Frontal cortex (tissue), 4 donors: ENCODE data around the gene SUPT4H1. TPM values are rescaled to one million over a fixed set of nuclear protein-coding genes. Genes with fewer than 3 reads are reported as not detected.

Experiments used
- DNase-seq, 2 donors: peaks; one replicate each; pipeline ENCODE4 v3.0.0; 2012; ENCODE audit warnings: low spot score in 2 of 2
- FAIRE-seq: peaks from 2 replicates; lab custom pipeline; 2012; peaks lifted over from hg19 to GRCh38; lab: Jason Lieb, UNC
- total RNA-seq: library from RNA; depleted of rRNA; stranded (reverse); fragments of >200 nt; gene quantifications from one replicate; pipeline ENCODE4 v1.2.3, GENCODE V29; 2014
- donor health status: control.
- donor health status: control.
- donor health status: control.

Gene SUPT4H1
- total RNA-seq, 1 donor from 2014 or later: 35.1 TPM

DNA sequence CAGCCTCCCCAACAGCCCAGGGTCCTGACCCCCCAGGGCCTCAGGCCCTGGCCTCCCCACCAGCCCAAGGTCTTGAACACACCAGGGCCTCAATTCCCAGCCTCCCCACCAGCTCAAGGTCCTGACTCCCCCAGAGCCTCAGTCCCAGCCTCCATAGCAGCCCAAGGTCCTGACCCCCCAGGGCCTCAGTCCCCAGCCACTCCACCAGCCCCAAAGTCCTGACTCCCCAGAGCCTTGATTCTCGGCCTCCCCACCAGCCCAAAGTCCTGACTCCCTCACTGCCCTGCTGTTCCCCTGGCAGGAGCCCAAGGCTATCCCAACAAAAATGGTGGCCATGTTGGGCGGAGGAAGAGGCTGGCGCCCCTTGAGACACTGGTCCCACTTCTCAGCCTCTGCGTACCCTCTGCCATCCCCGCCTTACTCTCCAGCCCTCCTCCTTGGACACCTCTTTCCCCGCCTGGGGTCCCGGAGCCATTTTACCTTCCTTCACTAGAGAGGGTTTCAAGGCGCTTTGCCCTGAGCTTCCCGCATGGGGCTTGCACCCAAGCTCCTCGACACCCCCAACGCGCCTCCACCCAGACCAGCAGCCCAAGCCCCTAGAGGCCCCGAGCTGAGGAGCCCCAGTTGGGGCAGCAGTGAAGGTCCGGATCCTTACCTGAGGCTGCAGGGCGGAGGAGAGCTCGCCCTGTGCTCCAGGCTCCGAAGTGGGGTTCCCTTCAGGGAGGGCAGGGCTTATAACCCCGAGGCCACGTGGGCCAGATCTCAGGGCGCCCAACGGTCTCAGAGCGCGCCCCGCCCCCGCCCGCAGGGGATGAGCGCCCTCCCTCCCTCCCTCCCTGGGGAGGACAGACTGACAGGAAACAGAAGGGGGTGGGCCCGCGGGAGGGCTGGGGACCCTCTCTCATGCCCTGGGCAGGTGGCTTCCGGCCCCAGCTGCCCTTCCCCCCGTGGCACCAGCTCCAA lies 19.9 kb downstream of the SUPT4H1 start:
- DNase-seq: no peak

DNA sequence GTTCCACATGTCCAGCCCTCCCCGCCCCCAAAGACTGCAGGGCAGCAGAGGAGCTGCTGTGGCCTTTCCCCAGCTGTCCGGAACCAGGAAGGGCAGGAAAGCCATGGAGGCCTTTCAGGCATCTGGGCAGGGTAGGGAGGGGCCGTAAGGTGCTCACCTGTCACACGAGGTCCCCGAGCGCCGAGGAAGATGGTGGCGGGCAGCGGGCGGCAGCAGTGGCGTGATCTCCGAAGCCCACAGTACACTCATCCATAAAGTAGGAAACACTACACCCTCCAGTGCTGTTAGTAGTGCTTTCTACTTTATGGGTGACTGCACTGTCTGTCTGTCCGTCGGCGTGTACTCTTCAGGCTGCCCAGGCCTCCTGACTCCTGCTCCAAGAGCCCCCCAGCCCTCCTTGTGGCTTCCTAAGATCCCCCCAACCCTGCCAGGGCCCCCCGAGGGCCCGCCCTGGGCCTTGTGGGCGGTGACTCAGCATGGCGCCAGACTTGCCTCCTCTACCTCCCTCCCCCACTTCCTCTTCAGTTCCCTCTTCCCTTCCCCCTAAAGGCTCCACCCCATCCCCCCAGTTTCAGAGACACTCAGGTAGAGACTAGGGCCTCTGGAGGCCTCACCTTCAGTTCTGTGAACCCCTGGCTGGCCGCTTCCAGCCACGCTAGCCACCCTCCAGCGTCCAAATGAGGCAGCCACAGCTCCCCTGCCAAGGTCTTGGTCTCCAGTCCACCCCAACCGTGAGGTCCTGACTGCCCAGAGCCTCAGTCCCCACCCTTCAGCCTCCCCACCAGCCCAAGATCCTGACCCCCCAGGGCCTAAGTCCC lies 20.8 kb downstream of the SUPT4H1 start:
- no peak for DNase-seq
- FAIRE-seq: no peak

More for the DNA sequence above, 19.9 kb downstream of the SUPT4H1 start:
- FAIRE-seq: no peak

DNA sequence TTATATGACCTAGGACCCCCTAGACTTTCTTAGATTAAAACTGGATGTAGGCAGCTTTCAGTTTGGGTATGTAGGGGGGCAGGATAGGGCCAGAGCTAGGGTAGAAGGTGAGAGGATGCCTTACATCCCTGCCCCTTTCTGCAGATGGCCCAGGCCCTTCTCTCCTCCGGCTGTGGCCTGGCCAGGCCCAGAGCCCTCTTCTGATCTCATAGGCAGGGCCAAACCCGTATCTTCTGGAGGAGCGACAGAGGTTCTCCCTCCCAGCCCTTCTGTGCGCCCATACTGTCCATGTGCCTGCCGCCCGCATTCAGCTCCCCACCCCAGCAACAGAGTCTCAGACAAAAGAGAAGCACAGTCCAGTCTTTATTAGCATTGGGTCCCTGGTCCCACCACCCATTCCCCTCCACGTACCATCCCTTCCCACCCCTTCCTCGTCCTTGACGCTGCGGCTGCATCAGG lies 21.4 kb downstream of the SUPT4H1 start:
- FAIRE-seq (no peak), DNase-seq (no peak)

DNA sequence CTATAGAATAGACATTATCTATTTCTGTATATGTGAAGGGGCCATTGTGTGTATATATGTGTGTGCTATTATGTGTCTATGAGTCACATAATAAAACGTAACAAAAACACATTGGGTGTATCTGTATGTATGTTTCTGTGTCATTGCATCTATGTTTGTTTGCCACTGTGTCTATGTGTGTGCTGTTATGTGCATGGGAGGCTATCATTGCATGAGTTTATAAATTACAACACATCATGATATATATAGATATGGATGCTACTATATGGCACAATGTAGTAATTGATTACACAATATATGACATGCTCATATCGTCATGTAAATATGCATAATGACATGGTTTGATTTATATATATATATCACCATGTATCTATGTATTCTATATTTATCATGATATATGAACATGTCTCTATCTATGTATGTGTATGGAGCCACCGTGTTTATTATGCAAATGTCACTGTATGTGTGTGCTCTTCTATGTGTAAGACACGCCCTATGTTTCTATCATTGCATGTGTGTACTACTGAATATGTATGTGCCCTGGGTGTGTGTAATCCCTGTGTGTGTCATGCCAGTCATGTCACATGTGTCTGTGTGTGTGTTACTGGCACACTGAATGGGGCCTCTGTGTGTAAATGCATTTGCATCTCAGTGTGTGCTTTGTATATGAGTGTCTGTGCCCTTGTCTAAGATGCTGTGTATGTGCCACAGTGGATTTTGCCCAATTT lies 22.0 kb downstream of the SUPT4H1 start:
- DNase-seq: no peak
- no peak for FAIRE-seq

DNA sequence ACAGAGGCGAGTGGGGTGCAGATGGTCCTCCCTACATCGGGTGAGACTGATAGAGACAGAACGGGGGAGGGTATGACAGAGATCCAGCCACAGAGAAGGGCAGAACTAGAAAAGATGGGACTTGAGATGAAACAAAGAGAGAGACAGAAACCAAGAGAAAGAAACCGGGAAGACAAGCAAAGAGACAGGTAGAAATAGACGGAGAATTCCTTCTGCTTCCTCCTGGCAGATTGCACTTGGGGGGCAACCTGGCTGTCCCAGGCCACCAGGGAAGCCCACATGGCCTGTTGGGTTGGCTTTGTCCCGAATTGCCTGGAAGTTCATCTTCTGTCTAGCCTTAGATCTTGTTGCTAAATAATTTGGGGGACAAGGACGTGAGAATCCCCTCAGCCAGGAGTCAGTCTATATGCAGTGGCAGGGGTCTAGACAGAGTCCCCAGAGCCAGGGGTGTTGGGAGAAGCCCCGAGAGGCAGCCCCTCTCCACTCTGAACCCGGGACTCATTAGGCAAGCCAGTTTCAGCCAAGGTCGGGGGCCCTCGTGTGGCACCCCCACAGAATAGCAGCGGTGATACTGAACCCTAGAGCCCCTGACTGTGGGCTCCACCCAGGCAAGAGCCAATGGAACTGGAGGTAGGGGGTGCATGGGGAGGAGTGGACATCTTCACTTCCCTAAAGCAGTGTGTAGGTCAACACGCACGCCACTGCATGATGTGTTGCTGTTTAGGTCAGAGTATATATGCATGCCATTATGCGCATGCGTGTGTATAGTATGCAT lies 22.8 kb downstream of the SUPT4H1 start:
- no peak for DNase-seq
- FAIRE-seq: no peak

DNA sequence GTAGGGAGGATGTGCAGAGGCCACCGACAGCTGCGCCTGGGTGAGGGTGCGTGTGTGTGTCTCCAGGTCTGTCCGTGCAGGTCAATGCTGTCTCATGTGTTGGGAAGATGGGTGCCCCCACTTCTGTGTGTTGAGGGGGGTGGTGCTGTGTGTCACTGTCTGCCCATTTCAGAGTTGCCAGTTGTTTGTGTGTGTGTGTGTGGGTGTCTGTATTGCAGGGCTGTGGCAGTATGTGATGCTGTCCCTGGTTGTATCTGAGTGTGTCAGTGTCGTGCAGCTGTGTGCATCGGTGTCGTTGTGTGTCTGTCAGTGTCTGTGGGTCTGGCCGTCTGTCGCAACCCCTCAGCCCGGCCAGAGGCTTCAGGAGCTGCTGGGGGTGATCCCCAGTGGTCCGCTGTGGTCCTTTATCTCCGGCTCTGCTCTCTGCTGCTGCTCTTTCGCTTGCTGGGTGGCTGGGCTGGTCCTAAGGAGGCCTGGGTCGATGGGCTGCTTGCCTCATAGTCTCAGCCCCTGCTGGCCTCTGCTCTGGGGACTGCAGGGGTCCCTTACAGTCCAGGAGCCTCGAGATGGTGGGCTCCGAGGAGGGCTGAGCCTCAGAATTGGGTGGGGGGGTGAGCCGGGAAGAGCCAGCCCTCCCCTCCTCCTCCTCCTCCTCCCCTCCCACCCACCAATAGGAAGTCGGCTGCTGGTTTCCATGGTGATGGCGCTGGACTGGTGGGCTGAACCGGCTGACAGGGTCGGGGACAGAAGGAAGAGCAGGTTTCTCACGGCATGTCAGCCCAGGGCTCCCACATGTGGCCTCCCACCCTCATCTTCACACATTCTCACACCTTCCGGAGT lies 23.6 kb downstream of the SUPT4H1 start, which contains the start of gene TSPOAP1:
Gene TSPOAP1, minus strand, starts transcription at position 601 of the 840 bp plus-strand sequence. CDS start 875 bp downstream, outside the sequence.
- peak; percentile 57 to 61 for DNase-seq

DNA sequence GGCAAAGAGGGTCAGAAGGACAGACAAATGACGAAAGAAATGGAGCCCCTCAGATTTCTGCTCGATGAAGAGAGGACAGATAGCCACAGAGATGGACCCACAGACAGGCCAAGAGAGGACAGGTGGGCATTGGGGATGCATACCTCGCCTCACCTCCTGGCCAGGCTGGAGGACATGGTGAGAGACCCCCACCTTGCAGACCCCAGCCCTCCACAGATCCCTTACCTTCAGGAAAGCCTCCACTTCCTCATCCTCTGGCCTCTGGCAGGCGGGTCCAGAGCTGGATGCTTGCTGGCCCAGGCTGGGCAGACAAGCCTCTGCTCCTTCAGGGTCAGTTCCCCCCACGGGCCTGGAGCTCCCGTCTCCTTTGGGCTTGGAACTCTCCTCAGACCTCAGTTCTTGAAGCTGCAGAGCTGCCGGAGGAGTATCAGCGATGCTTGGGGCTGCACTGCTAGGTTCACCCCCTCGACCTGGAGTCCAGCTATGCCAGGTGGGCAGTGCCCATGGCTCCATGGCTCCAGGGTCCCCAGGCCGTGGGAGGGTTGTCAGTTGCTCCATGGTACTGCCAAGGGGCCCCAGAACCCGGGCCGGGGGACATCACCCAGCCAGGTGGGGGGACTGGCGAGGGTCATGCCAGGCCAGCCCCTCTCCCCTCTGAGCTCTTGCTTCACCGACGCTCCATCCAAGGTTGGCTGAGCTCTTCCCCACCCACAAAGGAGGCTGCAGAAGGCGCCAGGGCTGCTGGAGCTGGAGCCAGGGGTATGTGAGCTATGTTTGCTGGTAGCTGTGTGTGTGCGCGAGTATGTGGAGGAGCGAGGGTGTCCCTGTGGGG lies 24.4 kb downstream of the SUPT4H1 start:
- no peak for FAIRE-seq
- DNase-seq: no peak

More for the DNA sequence above, 23.6 kb downstream of the SUPT4H1 start, which contains the start of gene TSPOAP1:
- no peak for FAIRE-seq

DNA sequence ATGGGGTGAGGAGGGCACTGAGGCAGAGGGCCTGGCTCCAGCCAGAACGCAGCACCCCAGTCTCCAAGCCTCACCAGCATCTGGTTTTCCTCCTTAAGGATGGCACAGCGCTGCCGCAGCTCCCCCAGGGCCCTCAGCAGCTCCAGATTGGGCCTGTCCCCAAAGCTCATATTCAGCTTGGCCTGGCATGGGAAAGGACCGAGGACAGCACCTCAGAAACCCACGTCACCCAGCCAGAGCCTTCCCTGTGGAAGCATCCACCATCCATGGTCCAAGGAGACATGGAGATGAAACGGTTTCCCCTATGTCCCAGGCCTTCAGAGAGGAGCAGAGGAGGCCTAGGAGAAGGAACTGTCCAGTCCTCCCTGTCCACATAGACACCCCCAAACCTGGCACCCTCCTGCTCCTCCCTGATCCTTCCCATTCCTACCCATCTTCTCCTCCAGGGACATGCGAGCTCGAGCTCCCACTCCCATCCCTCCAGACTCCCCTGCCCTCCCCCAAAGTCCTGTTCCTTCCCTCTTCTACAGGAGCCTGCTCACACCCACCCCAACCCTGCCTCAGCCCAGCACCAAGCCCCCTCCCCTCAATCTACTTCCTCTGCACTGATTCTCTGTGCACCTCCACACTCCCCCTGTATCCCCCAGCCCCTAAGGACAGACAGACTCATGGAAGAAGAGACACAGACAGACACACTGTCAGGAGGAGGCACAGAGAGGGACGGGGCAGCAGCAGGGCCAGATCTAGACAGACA lies 25.2 kb downstream of the SUPT4H1 start:
- FAIRE-seq: no peak
- DNase-seq: no peak

DNA sequence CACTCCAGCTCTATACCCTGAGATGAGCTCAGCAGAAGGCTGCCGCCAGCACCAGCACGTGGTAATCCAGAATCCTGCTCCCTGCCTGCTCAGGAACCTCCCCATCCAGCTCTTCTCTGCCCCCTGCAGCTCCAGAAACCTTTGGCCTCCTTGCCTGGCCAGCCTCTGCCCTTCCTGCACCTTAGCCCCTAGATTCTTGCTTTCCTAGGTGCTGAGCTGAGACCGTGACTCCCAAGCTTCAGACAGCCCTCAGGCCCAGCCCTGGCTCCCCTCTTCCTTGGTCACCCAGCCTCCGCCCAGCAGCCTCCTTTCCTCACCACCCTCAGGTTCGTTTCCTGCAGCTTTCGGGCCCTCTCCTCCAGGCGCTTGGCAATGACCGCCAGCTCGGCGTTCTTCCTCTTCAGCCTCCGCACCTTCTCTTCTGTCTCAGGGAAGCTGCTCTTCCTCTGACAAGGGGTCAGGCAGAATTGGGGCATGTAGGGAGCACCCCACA lies 26.0 kb downstream of the SUPT4H1 start:
- DNase-seq (no peak), FAIRE-seq (no peak)

DNA sequence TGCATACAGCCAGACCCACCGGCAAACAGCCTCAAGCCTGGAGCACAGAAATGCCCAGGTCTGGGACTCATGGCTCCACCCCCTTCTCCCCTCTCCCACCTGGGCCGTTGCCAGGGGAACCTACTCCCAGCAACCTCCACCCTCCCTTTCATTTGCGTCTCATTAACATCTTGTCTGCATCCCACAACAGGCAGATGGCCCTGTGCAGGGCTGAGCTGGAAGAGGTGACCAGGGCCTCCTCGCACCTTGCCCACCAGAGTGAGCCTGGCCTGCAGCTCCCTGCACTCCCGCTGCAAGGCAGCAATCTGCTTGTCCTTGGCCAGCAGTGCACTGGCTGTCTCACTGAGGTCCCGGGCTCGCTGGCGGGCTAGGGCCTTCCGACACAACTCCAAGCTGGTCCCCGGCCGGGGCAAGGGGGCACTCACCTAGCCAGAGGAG lies 26.7 kb downstream of the SUPT4H1 start:
- DNase-seq: no peak
- FAIRE-seq: no peak

DNA sequence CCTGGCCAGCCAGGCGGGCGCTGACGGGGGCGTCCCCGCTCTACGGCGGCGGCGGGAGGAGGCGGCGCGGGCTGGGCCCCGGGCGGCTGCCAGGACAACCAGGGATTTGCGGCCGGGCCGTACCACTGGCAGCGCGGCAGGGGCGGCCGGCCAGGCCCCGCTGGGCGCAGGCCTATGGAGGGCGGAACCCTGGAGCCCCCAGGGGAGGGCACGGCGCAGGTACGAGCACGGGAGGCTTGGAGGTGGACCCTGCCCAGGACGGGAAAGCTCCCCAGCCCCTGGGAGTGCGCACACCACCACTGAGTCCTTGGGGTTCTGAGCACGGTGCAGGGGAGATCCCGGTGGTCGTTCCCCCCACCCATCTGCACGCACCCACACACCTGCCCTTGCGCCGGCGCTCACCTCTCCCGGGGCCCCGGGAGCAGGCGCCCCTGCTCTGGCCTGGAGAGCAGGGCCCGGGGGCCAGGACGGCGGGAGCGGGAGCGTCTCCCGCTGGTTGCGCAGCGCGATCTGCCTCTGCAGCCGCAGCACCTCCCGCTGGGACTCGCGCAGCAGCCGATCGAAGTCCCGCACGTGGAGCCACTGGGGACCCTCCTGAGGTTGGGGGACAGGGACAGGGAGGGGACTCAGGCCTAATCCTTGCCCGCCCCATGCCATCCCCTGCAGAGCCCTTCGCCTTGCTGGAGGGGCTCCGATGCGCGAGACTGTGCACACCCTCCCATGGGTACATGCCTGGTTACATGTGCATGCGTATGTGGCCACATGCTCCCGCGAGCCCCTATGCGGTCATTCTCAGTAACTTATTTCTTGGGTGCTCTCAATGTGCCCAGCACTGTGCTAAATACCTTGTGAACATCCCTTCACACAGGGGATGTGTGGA lies 27.4 kb downstream of the SUPT4H1 start:
- DNase-seq (peak in 1 of 2 donors; percentile 64), FAIRE-seq (no peak)

DNA sequence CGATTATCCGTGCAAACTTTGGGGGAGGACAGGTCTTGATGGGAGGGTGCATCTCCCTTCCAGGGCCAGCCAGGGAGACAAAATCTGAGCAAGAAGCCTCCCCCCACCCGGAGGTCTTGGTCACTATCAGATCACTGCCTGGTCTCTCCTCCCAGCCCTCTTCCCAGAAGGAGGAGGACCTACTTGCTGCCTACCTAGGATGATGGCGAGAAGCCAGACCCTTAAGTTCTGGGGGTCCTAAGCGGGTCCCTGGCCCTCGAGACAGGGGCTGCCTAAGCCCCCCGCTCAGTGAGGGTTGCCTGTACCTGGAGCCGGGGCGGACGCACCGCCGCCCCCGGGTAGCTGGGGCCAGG lies 28.0 kb downstream of the SUPT4H1 start:
- FAIRE-seq: no peak
- DNase-seq: no peak

DNA sequence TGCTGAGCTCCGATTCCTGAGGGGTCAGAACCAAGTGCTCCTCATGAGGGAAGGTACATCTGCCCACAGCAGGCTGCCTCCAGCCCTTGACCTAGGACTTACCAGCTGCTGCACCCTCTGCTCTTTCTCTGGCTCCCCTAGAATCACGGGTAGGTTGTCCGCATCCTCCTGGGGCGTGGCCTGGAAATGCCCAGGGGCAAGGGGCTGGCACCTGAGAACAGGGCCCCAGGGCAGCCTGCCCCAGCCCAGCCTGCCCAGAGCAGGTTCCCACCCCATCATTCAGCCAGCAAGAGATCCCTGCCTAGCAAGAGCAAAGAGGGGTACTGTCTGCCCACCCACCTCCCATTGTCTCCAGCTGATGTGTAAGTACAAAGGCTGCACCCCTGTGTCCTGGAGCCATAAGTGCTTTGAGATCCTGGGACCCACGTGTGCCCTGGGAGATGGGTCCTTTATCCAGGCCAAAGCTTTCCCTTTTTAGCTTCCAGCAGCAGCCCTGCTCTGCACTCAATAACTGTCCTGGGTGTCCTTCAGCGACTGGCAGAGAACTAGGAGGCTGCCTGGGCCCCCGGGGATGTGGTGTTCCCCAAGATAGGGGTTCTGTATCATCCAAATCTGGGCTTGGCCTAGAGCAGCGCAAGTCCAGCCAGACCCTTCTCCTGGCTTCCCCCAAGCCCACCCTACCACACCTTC lies 28.5 kb downstream of the SUPT4H1 start:
- FAIRE-seq: no peak
- no peak for DNase-seq

DNA sequence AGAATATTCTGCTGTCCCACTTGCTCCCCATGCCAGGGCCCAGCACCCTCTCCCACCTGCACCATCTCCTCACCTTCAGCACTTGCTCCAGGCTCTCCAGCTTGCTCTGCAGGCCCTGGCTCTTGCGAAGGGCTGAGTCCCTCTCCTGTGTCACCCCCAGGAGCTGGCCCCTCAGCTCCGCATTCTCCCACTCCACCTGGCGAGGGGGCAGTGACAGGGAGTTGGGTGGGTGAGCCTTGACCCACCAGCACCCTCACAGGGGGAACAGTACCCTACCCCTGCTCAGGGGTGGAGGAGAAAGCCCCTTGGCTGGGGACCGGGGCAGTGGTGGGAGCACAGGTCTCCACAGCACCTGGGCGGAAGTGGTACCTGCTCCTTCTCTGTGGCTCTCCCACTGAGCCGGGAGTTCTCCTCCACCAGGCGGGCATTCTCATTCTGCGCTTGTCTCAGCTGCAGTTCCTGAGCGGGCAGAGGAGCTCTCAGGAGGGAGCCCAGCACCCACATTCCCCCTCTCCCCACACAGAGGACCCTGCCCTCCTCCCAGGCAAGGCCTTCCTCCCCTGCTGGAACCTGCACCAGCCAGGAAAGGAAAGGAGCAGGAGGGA lies 29.3 kb downstream of the SUPT4H1 start:
- no peak for FAIRE-seq
- no peak for DNase-seq
